BE2C (cell line): ENCODE measurements around the gene GABPB1.

Experiments used
- DNase-seq: peaks from one replicate; pipeline ENCODE4 v3.0.0-alpha.2; 2020
- H3K27me3 ChIP-seq: fragments of 250-450 bp; sonication (Bioruptor Pico); 2 replicates; pipeline ENCODE4 v1.5.1; 2020; ENCODE audit warnings: mild to moderate bottlenecking
- H3K36me3 ChIP-seq: fragments of 250-450 bp; sonication (Bioruptor Pico); 2 replicates; pipeline ENCODE4 v1.5.1; 2020; ENCODE audit warnings: mild to moderate bottlenecking
- H3K4me1 ChIP-seq: fragments of 250-450 bp; sonication (Bioruptor Pico); 2 replicates; pipeline ENCODE4 v1.5.1; 2020
- H3K4me3 ChIP-seq: 2 replicates; pipeline ENCODE4 v1.5.1; 2011; ENCODE audit warnings: low read depth, low read length
- H3K9me3 ChIP-seq: fragments of 250-450 bp; sonication (Bioruptor Pico); 2 replicates; pipeline ENCODE4 v1.5.1; 2020
- CTCF ChIP-seq: IDR thresholded peaks from 2 replicates; pipeline ENCODE4 v1.5.1; 2012; ENCODE audit warnings: mild to moderate bottlenecking, low read depth, low read length

The GABPB1 gene

GRCh38 chr15:50280271-50280670 lies 74.7 kb downstream of the GABPB1 start:
- TF ChIP-seq CTCF, result no peak
- Histone ChIP-seq H3K9me3 (no peaks in the 10 kb centered on the region), H3K36me3 (no peaks in the 10 kb centered on the region), H3K27me3 (no peaks in the 10 kb centered on the region), H3K4me3 (no peak overlapping the region), H3K4me1 (no peaks in the 10 kb centered on the region)
- DNase-seq, result no peak

GRCh38 chr15:50278496-50278895 lies 76.5 kb downstream of the GABPB1 start:
- no peak for DNase-seq

GRCh38 chr15:50277370-50277769 lies 77.6 kb downstream of the GABPB1 start:
- TF ChIP-seq CTCF, result no peak
- Histone ChIP-seq H3K36me3 (no peaks in the 10 kb centered on the region), H3K9me3 (no peaks in the 10 kb centered on the region), H3K27me3 (no peaks in the 10 kb centered on the region), H3K4me3 (no peak overlapping the region), H3K4me1 (no peaks in the 10 kb centered on the region)
- no peak for DNase-seq

More at GRCh38 chr15:50278496-50278895, 76.5 kb downstream of the GABPB1 start:
- Histone ChIP-seq H3K4me1 (no peaks in the 10 kb centered on the region), H3K27me3 (no peaks in the 10 kb centered on the region), H3K9me3 (no peaks in the 10 kb centered on the region), H3K4me3 (no peak overlapping the region), H3K36me3 (no peaks in the 10 kb centered on the region)
- no peak for TF ChIP-seq CTCF

GRCh38 chr15:50275908-50276307 lies 79.1 kb downstream of the GABPB1 start:
- Histone ChIP-seq H3K27me3 (no peaks in the 10 kb centered on the region), H3K9me3 (no peaks in the 10 kb centered on the region), H3K4me3 (no peak overlapping the region), H3K36me3 (no peaks in the 10 kb centered on the region), H3K4me1 (no peaks in the 10 kb centered on the region)
- no peak for TF ChIP-seq CTCF
- DNase-seq, result no peak

GRCh38 chr15:50275091-50275490 lies 79.9 kb downstream of the GABPB1 start:
- Histone ChIP-seq H3K27me3 (no peaks in the 10 kb centered on the region), H3K4me1 (no peaks in the 10 kb centered on the region), H3K9me3 (no peaks in the 10 kb centered on the region), H3K4me3 (no peak overlapping the region), H3K36me3 (no peaks in the 10 kb centered on the region)
- no peak for DNase-seq
- no peak for TF ChIP-seq CTCF

- Histone ChIP-seq H3K4me1 (no peaks in the 10 kb centered on the region), H3K36me3 (no peaks in the 10 kb centered on the region), H3K4me3 (no peak overlapping the region), H3K27me3 (no peaks in the 10 kb centered on the region; the same call in 1 of the 2 replicates), H3K9me3 (no peaks in the 10 kb centered on the region)
- DNase-seq, result no peak
- no peak for TF ChIP-seq CTCF
Measured at GRCh38 chr15:50267577-50267976, 87.4 kb downstream of the GABPB1 start.
